Fibroblast of villous mesenchyme (primary cell): ENCODE measurements around the gene KATNB1. TPM values are rescaled to one million over a fixed set of nuclear protein-coding genes. Genes with fewer than 3 reads are reported as not detected.
A peak's percentile ranks its signal among the peaks of the same experiment; 100 is the strongest.

ENCODE experiments used
- DNase-seq: peaks from one replicate; pipeline ENCODE4 v3.0.0-alpha.2; 2010; ENCODE audit warnings: low read depth
- H3K4me3 ChIP-seq: 2 replicates; pipeline ENCODE4 v1.5.1; 2011; ENCODE audit warnings: low read depth, mild to moderate bottlenecking, low read length
- CTCF ChIP-seq: IDR thresholded peaks from 2 replicates; pipeline ENCODE4 v1.5.1; 2012; ENCODE audit warnings: low read depth, mild to moderate bottlenecking, low read length; ENCODE audit not compliant: insufficient read depth
- total RNA-seq: library from RNA; depleted of rRNA; stranded (reverse); fragments of >200 nt; gene quantifications from 2 replicates; pipeline ENCODE4 v1.2.3, GENCODE V29; 2012

Gene KATNB1
- total RNA-seq, 1 donor = 23.3 TPM

GRCh38 chr16:57764006-57764340, 28.4 kb downstream of the KATNB1 start:
- TF ChIP-seq CTCF = no peak
- no peak for DNase-seq
- H3K4me3 ChIP-seq = no peak overlapping the region

DNA sequence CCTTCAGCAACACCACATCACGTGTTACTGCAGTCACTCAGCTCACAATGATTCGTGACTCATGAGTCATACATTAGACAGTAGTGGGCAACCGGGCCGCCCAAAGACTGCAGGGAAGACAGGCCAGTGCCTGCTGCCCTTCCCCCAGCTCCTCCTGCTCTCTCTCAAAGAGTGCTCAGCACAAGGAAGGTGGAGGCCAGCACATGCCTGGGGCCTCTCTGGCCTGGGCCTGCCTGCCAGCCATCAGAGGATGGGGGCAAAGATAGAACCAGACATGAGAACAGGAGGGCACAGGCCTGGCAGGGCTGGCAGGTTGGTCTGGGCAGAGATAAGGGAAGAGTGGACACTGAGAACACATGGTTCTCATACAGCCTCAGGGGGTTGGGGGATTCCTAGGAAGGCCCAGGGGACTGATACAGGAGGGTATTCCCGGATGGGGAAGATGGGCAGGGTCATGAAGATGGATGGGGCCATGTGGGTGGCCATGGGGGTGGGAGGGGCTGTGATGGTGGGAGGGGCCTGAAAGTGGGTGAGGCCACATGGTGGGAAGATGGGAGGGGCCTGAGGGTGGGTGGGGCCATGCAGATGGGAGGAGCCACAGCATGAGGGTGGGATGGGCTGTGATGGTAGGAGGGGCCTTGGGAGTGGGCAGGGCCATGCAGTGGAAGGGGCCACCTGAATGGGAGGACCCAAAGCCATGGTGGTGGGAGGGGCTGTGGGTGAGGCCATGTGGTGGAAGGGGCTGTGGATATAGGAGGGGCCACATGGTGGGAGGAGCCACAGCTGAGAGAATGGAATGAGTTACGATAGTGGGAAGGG, 29.0 kb downstream of the KATNB1 start:
- no peak overlapping the region for H3K4me3 ChIP-seq
- peak; percentile 71 for DNase-seq

DNA sequence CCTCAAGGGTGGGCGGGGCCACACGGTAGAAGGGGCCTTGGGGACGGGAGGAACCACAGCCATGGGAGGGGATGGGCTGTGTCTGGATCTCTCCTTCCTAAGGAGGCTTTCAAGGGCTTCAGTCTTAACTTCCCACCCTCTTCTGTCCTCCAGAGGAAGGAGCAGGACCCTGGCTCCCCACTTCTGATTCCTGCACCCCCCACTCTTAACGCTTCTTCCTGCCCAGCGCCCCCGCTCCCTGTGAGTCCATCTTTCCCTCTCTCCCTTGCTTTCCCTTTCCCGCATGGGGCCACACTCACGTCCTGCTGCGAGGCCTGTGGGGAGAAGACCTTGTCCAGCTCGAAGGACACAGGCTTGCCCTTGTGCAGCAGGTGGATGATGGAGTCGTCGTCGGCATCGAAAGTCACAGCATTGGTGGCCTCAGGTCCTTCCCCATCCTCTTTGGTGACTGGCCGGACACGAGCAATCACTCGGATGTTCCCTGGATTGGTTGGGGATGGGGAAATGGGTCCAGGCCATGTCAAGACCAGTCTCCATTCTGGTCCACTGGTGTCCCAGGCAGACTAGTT, 29.7 kb downstream of the KATNB1 start:
- no peak overlapping the region for H3K4me3 ChIP-seq
- no peak for TF ChIP-seq CTCF
- DNase-seq = no peak

More for the DNA sequence above, 29.0 kb downstream of the KATNB1 start:
- TF ChIP-seq CTCF = no peak

DNA sequence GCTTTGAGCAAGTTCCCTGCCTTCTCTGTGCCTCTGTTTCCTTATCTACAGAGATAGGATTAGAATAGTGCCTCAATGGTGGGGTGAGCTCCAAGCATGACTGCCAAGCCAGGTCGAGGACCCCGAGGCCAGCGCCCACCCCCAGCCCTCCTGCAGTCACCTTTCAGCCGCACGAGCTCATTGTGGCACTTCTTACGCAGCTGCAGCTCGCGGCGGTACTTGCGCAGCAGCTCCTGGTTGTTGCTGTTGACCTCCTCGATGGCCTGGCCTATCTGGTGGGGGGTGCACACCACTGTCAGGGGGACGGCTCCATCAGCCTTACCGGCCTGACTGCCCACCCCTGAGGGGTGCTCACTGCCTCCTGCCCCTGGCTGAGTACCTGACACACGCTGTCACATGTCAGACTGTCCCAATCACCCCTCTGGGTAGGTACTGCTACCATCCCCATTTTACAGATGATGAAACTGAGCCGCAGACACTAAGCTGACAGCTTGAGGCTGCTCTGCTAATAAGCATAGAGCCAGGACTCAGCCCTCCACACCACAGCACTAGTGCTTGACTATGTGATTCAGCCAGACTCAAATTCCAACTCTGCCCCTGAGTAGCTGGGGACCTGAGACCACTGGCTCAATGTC, 31.3 kb downstream of the KATNB1 start:
- no peak for TF ChIP-seq CTCF
- DNase-seq = no peak
- H3K4me3 ChIP-seq = no peak overlapping the region

GRCh38 chr16:57769541-57770145, 34.1 kb downstream of the KATNB1 start:
- no peak for DNase-seq
- H3K4me3 ChIP-seq = no peak overlapping the region
- no peak for TF ChIP-seq CTCF

DNA sequence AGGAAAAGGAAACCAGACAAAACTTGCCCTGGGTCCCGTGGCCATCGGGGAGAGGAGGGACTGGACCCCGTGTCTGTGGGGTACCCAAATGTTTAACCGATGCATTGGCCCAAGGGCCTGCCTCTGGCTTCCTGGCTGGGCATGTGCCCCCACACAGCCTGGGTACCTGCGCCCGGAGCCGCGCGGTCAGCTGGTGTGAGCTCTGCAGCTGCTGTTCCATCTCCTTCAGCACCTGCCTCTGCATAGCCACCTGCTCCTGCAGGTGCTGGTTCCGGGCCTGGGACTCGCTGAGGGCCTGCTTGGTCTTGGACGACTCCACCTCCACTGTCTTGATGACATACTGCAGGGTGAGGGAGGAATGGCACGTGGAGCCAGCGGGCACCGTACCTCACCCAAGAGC, 34.8 kb downstream of the KATNB1 start:
- no peak for TF ChIP-seq CTCF
- H3K4me3 ChIP-seq = no peak overlapping the region

More for the DNA sequence above, 34.8 kb downstream of the KATNB1 start:
- no peak for DNase-seq
